Measurements from ENCODE around the gene KCNH6. TPM values are rescaled to one million over a fixed set of nuclear protein-coding genes. Genes with fewer than 3 reads are reported as not detected.

KCNH6 gene
- polyA plus RNA-seq, 1 of the 3 experiments (the other 2 are of a cell fraction): 0.15 TPM

GRCh38 chr17:63537001-63537400 is 13.8 kb downstream of the KCNH6 start:
- Histone ChIP-seq H3K9ac (no peak overlapping the region), H3K27me3 (ENCODE audit: insufficient read depth) (peaks cover 17% of the 10 kb centered on the region; the same call in 1 of the 2 replicates), H3F3A (replicated peaks; ENCODE audit: insufficient read depth) (no peaks in the 10 kb centered on the region), H3K36me3 (replicated peaks in 1 of 2; ENCODE audit: control insufficient read depth in 1 of 2, insufficient read depth in 2 of 2, low read length in 1 of 2) (no peaks in the 10 kb centered on the region), H3K4me2 (no peak overlapping the region), H3K9me2 (no peaks in the 10 kb centered on the region), H3K79me2 (ENCODE audit: insufficient read depth) (no peaks in the 10 kb centered on the region), H3K4me3 (ENCODE audit: low read depth in 2 of 2, low read length in 1 of 2) (no peak overlapping the region), H3K27ac (ENCODE audit: low read depth in 2 of 2, low read length in 1 of 2) (no peak overlapping the region), H3K9me3 (no peaks in the 10 kb centered on the region), H2AFZ (ENCODE audit: low read depth) (no peak overlapping the region), H4K20me1 (ENCODE audit: insufficient read depth) (no peaks in the 10 kb centered on the region), H3K4me1 (ENCODE audit: control insufficient read depth in 1 of 2, insufficient read depth in 2 of 2, low read depth in 1 of 2, low read length in 1 of 2) (peaks cover 0 to 9% of the 10 kb centered on the region in 2 experiments; a peak in 1 of 4 replicates)
- DNase-seq: peak; percentile 54
- WGBS (ENCODE audit: low lambda C conversion rate): 82% methylated on average over 4 of the region's 4 CpGs
- POLR2A ChIA-PET: interaction anchor here (1.4 kb wide), 1 partner anchor 96 kb away, joined by 4 read pairs; no protein-coding TSS in a partner anchor
- CTCF ChIA-PET: interaction anchor here (0.9 to 1.6 kb wide), 3 partner anchors 13 to 111 kb away, joined by 3 to 7 read pairs (median 4); no protein-coding TSS in a partner anchor
- TF ChIP-seq ZBTB33 (IDR thresholded peaks at IDR 0.05; ENCODE audit: borderline replicate concordance, low read depth) (no peak), FOXJ3 (CRISPR knock-in tag; IDR thresholded peaks at IDR 0.05) (no peak), GABPA (IDR thresholded peaks at IDR 0.05; ENCODE audit: low read depth) (no peak), MAX (IDR thresholded peaks at IDR 0.05; ENCODE audit: low read depth) (no peak), TEAD4 (IDR thresholded peaks at IDR 0.05; ENCODE audit: borderline replicate concordance, insufficient read depth) (no peak), GATA2 (CRISPR knock-in tag; IDR thresholded peaks at IDR 0.05) (no peak), IRF3 (IDR thresholded peaks at IDR 0.05; ENCODE audit: low read depth, low read length) (no peak), FOSL2 (IDR thresholded peaks at IDR 0.05; ENCODE audit: borderline replicate concordance, low read depth) (no peak), RXRA (IDR thresholded peaks at IDR 0.05; ENCODE audit: borderline replicate concordance, low read depth) (no peak), MXI1 (IDR thresholded peaks at IDR 0.05; ENCODE audit: low read depth, low read length) (no peak), EZH2phosphoT487 (IDR thresholded peaks at IDR 0.05; ENCODE audit: borderline replicate concordance, low read depth) (no peak), RCOR1 (IDR thresholded peaks at IDR 0.05; ENCODE audit: low read length) (no peak), YY1 (IDR thresholded peaks at IDR 0.05; ENCODE audit: low read depth) (no peak)

All from SK-N-SH (cell line).